ENCODE data around the gene ZPR1. TPM values are rescaled to one million over a fixed set of nuclear protein-coding genes. Genes with fewer than 3 reads are reported as not detected.

Gene ZPR1
- total RNA-seq, 1 donor, result 20.2 TPM

DNA sequence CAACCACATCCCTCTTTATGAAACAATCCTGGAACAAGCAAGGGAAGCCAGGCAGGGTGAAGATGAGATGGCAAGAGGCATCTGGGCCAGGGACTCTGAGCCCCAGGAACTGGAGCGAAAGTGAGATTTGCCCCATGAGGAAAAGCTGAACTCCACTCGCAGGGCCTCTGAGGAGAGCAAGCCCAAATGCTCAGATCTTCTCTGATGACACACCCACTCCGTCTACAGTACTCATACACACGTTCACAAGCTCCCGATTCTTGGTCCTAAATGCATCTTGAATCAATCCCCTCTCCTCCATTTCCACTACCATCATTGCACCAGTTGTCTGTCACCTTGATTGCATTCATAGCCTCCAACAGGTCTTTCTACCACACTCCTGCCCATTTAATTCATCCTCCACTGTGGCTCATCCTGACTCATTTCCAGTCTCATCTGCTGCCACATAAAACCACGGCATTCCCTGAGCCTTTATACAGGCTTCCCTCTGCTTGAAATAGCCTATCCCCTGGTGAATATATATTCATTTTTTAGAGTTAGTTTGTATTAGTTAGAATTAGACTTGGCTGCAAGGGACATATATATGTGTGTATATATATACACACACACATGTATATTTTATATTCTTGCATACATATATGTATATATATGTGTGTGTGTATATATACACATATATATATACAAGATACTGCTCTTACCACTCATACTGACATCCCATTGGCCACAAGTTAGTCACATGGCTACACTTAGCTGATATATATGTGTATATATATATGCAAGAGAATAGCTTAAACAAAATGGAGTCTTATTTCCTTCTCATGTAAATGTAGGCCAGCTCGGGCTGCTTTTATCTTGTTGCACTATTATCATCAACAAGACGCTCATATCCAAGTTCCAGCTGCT is 5.3 kb upstream of the ZPR1 start:
- no peak for DNase-seq (ENCODE audit: low read depth in 2 of 3, low spot score in 2 of 3)

GRCh38 chr11:116792144-116792868 is 4.5 kb upstream of the ZPR1 start:
- DNase-seq (ENCODE audit: low read depth in 2 of 3, low spot score in 2 of 3), result no peak

DNA sequence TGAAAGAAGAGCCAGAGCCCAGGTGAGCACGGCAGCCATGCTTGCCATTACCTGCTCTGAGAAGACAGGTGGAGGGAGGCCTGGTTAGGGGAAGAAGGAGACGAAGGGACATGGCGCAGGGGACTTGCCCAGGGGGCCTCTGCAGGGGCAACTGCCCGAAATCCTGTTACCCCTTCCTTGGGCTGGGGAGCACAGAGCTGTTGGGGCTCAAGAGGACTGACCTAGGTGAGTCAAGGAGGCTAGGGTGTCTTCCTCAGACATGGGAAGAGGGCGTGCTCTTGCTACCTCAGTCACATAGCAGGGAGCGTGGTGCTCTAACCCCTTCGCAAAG is 4.0 kb upstream of the ZPR1 start, which contains the start of gene APOA5:
TSS of gene APOA5 (minus strand) at position 67 of the 331 bp plus-strand sequence. CDS start at position 48, 19 bp downstream.
- no peak for DNase-seq (ENCODE audit: low read depth in 2 of 3, low spot score in 2 of 3)

- peak; percentile 54 to 70 (median 59) for DNase-seq (ENCODE audit: low read depth in 2 of 3, low spot score in 2 of 3)
Observed at GRCh38 chr11:116791002-116791812, 3.4 kb upstream of the ZPR1 start.

GRCh38 chr11:116790167-116791001 is 2.6 kb upstream of the ZPR1 start:
- no peak for DNase-seq (ENCODE audit: low read depth in 2 of 3, low spot score in 2 of 3)

- DNase-seq (ENCODE audit: low read depth in 2 of 3, low spot score in 2 of 3), result no peak
Observed at GRCh38 chr11:116788975-116789374, 1.2 kb upstream of the ZPR1 start.

- DNase-seq (ENCODE audit: low read depth in 2 of 3, low spot score in 2 of 3), result no peak
Observed at GRCh38 chr11:116788534-116788933, 711 bp upstream of the ZPR1 start.

GRCh38 chr11:116787436-116787785 is 412 bp downstream of the ZPR1 start:
- DNase-seq (ENCODE audit: low read depth in 2 of 3, low spot score in 2 of 3), result peak in 1 of 3 donors; percentile 4

GRCh38 chr11:116786966-116787365 is 857 bp downstream of the ZPR1 start:
- DNase-seq (ENCODE audit: low read depth in 2 of 3, low spot score in 2 of 3), result no peak

GRCh38 chr11:116786326-116786725 is 1.5 kb downstream of the ZPR1 start:
- DNase-seq (ENCODE audit: low read depth in 2 of 3, low spot score in 2 of 3), result no peak

- no peak for DNase-seq (ENCODE audit: low read depth in 2 of 3, low spot score in 2 of 3)
Observed at GRCh38 chr11:116782728-116783127, 5.1 kb downstream of the ZPR1 start.

GRCh38 chr11:116778556-116778955 is 9.3 kb downstream of the ZPR1 start:
- DNase-seq (ENCODE audit: low read depth in 2 of 3, low spot score in 2 of 3), result no peak

- no peak for DNase-seq (ENCODE audit: low read depth in 2 of 3, low spot score in 2 of 3)
Observed at GRCh38 chr11:116777056-116777455, 10.8 kb downstream of the ZPR1 start.

GRCh38 chr11:116776522-116776984 is 11.3 kb downstream of the ZPR1 start:
- no peak for DNase-seq (ENCODE audit: low read depth in 2 of 3, low spot score in 2 of 3)

GRCh38 chr11:116775975-116776374 is 11.8 kb downstream of the ZPR1 start:
- no peak for DNase-seq (ENCODE audit: low read depth in 2 of 3, low spot score in 2 of 3)

DNA sequence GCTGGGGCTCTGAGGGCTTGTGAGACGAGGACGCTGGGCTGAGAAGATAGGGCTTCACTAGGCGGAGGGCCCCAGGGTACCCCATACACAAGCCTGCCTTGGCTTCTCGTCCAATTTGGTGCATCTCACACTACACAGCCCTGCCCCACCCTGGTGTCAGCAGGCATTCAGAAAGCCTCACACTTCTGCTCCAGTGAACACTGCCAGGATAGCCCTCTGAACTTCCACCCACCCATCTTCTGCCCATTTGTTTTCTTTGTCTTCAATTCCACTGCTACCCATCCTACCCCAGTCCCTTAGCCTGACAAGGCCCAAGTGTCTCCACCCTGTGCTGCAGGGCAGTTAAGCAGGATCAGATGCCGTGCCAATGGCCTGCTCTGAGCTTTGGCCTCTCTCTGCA is 13.2 kb downstream of the ZPR1 start:
- DNase-seq (ENCODE audit: low read depth in 2 of 3, low spot score in 2 of 3), result no peak

DNA sequence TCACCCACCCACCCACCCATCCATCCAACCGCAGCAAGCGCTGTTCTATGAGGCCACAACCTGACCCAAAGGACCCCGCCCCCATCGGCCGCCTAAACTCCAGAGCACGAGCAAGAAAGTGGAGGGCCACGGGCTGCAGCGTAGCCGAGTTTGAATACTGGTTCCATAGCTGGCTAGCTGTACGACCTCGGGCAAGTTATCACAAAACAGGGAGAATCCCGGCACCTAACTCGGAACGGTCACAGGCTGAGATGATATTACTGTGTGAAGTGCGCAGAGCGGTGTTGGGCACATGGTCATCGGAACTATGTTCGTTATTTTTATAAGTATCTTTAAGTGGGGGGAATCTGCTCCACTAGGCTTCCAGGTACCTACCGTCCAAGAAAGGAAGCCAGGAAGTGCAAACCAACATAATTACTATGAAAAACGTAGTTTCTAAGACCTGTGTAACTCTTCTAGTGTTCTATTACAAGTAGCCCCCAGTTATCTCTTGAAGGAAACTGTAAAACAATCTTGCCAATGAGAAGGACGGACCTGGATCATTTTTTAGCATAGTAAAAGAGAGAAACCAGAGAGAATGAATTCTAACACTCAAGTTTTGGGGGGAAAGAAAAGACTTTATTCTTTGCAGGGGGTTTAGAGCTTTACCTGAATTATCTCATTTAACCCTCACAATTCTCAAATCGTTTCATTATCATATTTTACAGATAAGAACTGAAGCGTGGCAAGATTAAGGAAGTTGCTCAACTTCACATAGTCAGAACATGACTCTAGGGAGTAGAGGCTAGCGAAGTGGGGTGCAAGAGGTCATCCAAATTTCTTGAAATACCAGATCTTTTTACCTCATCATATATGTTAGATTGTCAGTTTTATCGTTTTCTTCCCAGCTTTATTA is 14.4 kb downstream of the ZPR1 start:
- peak in 1 of 3 donors; percentile 15 for DNase-seq (ENCODE audit: low read depth in 2 of 3, low spot score in 2 of 3)

DNA sequence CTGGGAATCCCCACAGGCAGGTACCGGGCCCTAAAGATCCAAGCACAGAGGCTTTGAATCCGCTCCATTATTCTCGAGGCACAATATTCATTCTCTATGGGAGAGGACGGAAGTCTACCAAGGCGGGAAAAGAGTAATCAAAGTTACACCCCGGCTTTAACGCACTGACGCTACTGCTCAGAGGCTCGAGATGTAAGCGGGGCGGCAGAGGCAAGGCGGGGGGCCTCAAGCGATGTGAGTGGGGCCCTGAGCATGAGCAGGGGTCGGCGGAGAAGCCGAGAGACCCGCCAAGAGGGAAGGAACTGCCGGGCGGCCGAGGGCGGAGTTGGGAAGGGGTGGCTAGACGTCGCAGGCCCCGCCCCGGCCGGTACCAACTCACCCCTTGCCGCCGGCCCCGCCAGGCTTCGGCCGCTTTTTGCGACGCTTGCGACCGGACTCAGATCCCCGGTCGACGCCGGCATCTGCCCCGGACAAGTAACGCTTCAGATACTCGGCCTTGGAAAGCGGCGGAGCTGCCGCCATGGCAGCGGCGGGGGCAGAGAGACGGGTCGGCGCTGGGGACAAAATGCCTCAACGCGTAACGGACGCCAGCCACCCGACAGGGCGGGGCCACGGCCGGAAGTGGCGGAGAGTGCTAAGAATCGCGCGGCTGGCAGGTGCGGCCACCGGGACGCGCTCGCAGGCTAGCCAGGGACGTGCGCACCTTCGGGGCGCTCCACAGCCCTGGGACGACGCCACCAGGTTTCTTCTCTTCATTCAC is 15.2 kb downstream of the ZPR1 start, which contains the start of gene BUD13:
TSS of gene BUD13 (minus strand) at position 545 of the 760 bp plus-strand sequence. CDS start at position 522, 23 bp downstream.
- DNase-seq (ENCODE audit: low read depth in 2 of 3, low spot score in 2 of 3), result peak; percentile 82 to 91 (median 87)

Measured in hematopoietic multipotent progenitor cell (in vitro differentiated cells).